ENCODE results near the gene CRTC1. TPM values are rescaled to one million over a fixed set of nuclear protein-coding genes. Genes with fewer than 3 reads are reported as not detected.

The CRTC1 gene
- total RNA-seq, 2 donors from 2014 or later = 4.0 to 5.8 TPM

GRCh38 chr19:18785179-18786124 lies 102.0 kb downstream of the CRTC1 start:
- Histone ChIP-seq H3K4me1 (peaks cover 0 to 49% of the 10 kb centered on the region in 2 donors), H3K9me3 (no peaks in the 10 kb centered on the region), H3K4me3 (peak overlapping the region; percentile 2 to 25), H3K36me3 (no peaks in the 10 kb centered on the region), H3K27me3 (peaks cover 31% of the 10 kb centered on the region in 2 donors), H3K27ac (no peak overlapping the region)
- peak; percentile 75 for DNase-seq (ENCODE audit: low spot score)
- no peak for TF ChIP-seq CTCF (IDR thresholded peaks at IDR 0.05)

DNA sequence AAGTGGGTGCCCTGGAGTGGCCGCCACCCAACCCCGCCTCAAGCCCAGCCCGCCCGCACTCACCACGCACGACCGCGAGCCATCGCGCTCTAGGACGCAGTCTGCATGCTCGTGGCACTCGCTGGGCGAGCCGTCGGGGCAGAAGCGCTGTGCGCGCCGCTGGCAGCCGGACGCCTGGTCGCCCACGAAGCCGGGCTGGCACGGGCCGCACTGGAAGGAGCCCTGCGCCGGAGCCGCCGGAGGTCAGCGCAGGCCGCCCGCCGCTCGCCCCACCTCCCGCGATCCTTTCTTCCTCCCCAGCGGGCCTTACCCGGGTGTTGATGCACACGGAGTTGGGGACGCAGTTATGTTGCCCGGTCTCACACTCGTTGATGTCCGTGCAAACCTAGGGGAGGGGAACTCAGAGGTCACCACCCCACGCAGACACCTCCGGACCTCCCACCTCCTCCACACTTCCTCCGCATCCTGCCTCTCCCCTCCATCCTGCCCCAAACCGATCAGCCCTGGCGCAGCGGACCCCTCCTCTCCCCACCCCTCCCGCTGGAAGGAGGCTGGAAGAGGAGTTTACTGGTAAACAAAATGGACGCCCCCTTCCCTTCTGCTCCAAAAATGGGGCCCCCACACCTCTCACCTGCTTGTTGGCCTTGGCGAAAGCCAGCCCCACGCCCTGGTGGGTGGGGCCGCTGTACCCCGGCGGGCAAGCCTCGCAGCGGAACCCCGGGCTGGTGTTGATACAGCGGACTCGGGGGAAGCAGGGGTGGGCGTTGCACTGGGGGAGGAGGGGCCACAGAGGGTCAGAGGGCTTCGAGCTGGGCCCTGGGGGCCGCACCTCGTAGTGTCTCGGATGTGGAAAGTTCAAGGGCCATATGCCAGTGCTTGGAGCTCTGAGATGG lies 105.3 kb downstream of the CRTC1 start:
- peak overlapping the region in 1 of 2 donors; percentile 41 for H3K4me3 ChIP-seq
- no peak for TF ChIP-seq CTCF (IDR thresholded peaks at IDR 0.05)
- H3K27me3 ChIP-seq = peaks cover 41 to 46% of the 10 kb centered on the region in 2 donors

GRCh38 chr19:18789422-18789869 lies 106.0 kb downstream of the CRTC1 start:
- no peak for DNase-seq (ENCODE audit: low spot score)
- H3K36me3 ChIP-seq = no peaks in the 10 kb centered on the region
- no peak overlapping the region for H3K27ac ChIP-seq
- no peaks in the 10 kb centered on the region for H3K9me3 ChIP-seq
- peaks cover 41 to 46% of the 10 kb centered on the region in 2 donors for H3K27me3 ChIP-seq
- TF ChIP-seq CTCF (IDR thresholded peaks at IDR 0.05) = no peak
- H3K4me1 ChIP-seq = peaks cover 0 to 59% of the 10 kb centered on the region in 2 donors
- H3K4me3 ChIP-seq = peak overlapping the region in 1 of 2 donors; percentile 41

More for the DNA sequence above, 105.3 kb downstream of the CRTC1 start:
- Histone ChIP-seq H3K9me3 (no peaks in the 10 kb centered on the region), H3K36me3 (no peaks in the 10 kb centered on the region), H3K4me1 (peaks cover 0 to 59% of the 10 kb centered on the region in 2 donors), H3K27ac (no peak overlapping the region)
- DNase-seq (ENCODE audit: low spot score) = no peak

- no peak for TF ChIP-seq CTCF (IDR thresholded peaks at IDR 0.05)
- Histone ChIP-seq H3K27me3 (peaks cover 41 to 46% of the 10 kb centered on the region in 2 donors), H3K4me1 (peaks cover 0 to 59% of the 10 kb centered on the region in 2 donors), H3K9me3 (no peaks in the 10 kb centered on the region), H3K4me3 (peak overlapping the region in 1 of 2 donors; percentile 41), H3K36me3 (no peaks in the 10 kb centered on the region), H3K27ac (no peak overlapping the region)
- no peak for DNase-seq (ENCODE audit: low spot score)
Measured at GRCh38 chr19:18789883-18790565, 106.5 kb downstream of the CRTC1 start.
